T-helper 1 cell treated with Interleukin-12 subunit alpha and Interleukin-12 subunit beta and Interleukin-4 antibody, amounts not matched to agents 30 μg/mL and 1 μg/mL, for 36 hours (primary cell): ENCODE data around the gene RECQL5.
"Not testable (repeated sequence)": the region's sequence is repeated elsewhere in the genome, so short reads cannot be mapped to it uniquely, and the experiment has no call there.

ENCODE experiments used
- H3K27ac Mint-ChIP-seq: one replicate; pipeline ENCODE4 v1.8.0; 2021; ENCODE audit warnings: mild to moderate bottlenecking, mixed read lengths
- H3K27me3 Mint-ChIP-seq: one replicate; pipeline ENCODE4 v1.8.0; 2021; ENCODE audit warnings: low read depth, mixed read lengths
- H3K36me3 Mint-ChIP-seq: one replicate; pipeline ENCODE4 v1.8.0; 2021; ENCODE audit warnings: low read depth, mixed read lengths
- H3K4me1 Mint-ChIP-seq: one replicate; pipeline ENCODE4 v1.8.0; 2021; ENCODE audit warnings: low read depth, mixed read lengths
- H3K4me3 Mint-ChIP-seq: one replicate; pipeline ENCODE4 v1.8.0; 2021; ENCODE audit warnings: mild to moderate bottlenecking, moderate library complexity, mixed read lengths
- H3K9me3 Mint-ChIP-seq: one replicate; pipeline ENCODE4 v1.8.0; 2021; ENCODE audit warnings: mixed read lengths

Gene RECQL5

GRCh38 chr17:75583197-75583596 lies 83.8 kb downstream of the RECQL5 start:
- not testable (repeated sequence) for H3K9me3 Mint-ChIP-seq, H3K36me3 Mint-ChIP-seq, H3K27ac Mint-ChIP-seq, H3K4me1 Mint-ChIP-seq, H3K4me3 Mint-ChIP-seq
- H3K27me3 Mint-ChIP-seq = peaks cover 39% of the 10 kb centered on the region

- peaks cover 26% of the 10 kb centered on the region for H3K27me3 Mint-ChIP-seq
- peak overlapping the region; percentile 76 for H3K4me3 Mint-ChIP-seq
- H3K9me3 Mint-ChIP-seq, H3K36me3 Mint-ChIP-seq, H3K27ac Mint-ChIP-seq, H3K4me1 Mint-ChIP-seq: not testable (repeated sequence)
Measured at GRCh38 chr17:75581121-75581725, 85.7 kb downstream of the RECQL5 start.
